ENCODE data around the gene MEIKIN.

The MEIKIN gene

DNA sequence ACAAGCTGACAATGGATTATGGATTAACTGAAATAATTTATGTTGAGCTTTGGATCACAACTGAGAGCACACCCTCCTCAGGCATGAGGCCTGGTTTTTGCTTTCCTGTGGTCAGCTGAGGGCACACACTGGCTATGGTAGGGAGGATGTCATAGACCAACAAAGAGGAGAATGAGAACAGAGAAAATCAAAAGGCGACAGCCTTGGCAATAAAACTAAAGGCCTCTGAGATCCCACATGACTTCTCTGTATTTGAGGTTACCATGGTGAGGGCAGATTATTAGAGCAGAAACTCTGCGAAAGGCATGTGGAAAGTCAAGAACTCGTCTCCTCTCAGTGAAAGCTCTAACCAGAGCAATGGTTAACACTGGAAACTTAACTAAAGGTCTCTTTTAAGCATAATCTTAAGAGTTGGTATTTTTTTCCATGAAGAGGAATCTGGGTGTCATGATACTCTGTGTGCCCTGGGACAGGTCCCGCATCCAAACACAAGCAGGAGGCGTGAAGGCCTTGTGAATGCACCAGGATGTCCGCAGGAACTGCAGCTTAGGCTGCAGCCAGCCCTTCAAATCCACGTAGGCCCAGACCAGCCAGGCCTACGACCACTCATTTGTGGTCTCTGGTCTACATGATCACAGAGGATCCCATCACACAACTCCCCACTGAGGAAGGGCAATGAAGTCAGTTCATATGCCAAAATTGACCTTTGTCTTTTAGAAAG, 12.4 kb upstream of the MEIKIN start:
- FAIRE-seq (no peak), DNase-seq (ENCODE audit: insufficient read length, low spot score) (no peak)
- TF ChIP-seq, protein P1, sequence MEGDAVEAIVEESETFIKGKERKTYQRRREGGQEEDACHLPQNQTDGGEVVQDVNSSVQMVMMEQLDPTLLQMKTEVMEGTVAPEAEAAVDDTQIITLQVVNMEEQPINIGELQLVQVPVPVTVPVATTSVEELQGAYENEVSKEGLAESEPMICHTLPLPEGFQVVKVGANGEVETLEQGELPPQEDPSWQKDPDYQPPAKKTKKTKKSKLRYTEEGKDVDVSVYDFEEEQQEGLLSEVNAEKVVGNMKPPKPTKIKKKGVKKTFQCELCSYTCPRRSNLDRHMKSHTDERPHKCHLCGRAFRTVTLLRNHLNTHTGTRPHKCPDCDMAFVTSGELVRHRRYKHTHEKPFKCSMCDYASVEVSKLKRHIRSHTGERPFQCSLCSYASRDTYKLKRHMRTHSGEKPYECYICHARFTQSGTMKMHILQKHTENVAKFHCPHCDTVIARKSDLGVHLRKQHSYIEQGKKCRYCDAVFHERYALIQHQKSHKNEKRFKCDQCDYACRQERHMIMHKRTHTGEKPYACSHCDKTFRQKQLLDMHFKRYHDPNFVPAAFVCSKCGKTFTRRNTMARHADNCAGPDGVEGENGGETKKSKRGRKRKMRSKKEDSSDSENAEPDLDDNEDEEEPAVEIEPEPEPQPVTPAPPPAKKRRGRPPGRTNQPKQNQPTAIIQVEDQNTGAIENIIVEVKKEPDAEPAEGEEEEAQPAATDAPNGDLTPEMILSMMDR (IDR thresholded peaks at IDR 0.05; ENCODE audit: insufficient read depth, missing control alignments): no peak

DNA sequence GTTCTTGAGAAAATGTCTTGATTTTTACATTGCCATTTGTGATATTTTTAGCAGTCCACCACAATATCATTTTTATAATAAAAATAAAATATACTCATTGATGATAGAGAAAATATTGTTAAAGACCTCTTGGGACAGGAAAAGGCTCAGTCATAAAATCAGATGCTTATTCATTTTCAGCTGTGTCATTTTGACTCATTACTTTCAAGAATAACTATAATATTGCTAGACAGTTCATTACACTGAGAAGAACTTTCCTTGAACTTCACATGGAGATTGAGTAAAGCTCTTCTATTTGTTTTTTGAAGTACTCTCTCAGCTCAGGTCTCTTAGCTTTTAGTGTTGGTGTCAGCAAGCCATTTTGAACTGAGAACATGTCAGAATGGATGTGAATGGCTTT, 8.5 kb upstream of the MEIKIN start:
- TF ChIP-seq, protein P1 (IDR thresholded peaks at IDR 0.05; ENCODE audit: insufficient read depth, missing control alignments): no peak
- DNase-seq (ENCODE audit: insufficient read length, low spot score): no peak
- FAIRE-seq: no peak

DNA sequence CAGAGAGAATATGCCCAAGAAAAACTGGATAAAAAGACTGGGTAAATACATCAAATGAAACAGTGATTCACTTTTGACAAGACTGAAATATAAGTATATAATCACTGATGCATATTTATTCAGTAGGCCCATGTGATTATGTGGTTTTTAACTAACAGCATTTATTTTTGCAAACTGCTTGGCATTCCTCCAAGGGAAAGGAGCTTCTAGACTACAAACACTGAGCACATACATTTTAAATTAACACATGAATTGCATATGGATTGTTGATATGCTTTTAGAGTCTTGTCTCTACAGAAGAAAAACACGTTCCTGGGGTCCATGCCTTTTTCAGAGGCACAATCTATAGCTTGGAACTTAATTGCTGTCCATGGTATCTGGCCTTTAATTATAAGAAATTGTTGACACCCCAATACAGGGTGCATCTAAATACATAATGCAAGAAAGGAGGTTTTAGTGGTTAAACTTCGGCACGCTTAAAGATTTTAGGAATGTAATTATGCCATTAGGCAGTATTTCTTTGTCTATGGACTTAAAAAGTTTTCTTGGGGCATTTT, 6.9 kb upstream of the MEIKIN start:
- no peak for DNase-seq (ENCODE audit: insufficient read length, low spot score)
- FAIRE-seq: no peak
- TF ChIP-seq, protein P1 (IDR thresholded peaks at IDR 0.05; ENCODE audit: insufficient read depth, missing control alignments): no peak

DNA sequence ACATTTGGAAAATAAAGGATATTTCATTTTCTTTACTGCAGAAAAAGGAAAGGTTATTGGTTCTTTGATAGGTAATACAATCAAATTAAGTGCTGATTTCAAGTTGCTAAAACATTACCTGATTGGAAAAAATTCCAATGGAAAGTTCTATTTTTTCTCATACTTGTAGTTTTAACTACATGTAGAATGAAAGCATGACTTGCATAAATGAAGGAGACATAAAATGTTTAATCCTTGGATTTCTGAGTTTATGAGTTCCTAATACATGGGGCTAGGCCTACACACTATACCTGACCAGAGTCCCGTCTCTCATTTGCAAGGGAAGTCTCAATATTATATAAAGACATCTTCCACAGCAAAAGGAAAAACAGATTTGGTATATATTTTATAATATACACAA, 5.2 kb upstream of the MEIKIN start:
- TF ChIP-seq, protein P1 (IDR thresholded peaks at IDR 0.05; ENCODE audit: insufficient read depth, missing control alignments): no peak
- no peak for FAIRE-seq
- DNase-seq (ENCODE audit: insufficient read length, low spot score): no peak

DNA sequence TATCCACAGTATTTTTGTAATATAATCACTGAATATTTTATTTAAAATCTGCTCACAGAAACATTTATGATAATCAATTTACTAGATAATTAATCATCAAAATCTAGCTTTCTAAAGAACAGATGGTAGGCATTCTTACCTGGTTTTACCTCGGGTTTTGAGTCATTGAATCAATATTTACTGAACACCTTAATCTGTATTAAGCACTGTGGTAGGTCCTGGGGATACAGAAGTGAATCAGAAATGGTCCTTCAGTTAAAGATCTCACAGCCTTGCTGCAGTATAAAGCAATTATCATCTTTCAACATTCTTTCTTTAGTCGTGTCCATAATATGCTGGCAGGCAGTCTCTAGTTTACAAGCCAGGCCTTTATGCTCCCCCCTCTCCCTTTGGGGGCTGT, 2.0 kb upstream of the MEIKIN start:
- no peak for DNase-seq (ENCODE audit: insufficient read length, low spot score)
- TF ChIP-seq, protein P1 (IDR thresholded peaks at IDR 0.05; ENCODE audit: insufficient read depth, missing control alignments): no peak
- FAIRE-seq: no peak

DNA sequence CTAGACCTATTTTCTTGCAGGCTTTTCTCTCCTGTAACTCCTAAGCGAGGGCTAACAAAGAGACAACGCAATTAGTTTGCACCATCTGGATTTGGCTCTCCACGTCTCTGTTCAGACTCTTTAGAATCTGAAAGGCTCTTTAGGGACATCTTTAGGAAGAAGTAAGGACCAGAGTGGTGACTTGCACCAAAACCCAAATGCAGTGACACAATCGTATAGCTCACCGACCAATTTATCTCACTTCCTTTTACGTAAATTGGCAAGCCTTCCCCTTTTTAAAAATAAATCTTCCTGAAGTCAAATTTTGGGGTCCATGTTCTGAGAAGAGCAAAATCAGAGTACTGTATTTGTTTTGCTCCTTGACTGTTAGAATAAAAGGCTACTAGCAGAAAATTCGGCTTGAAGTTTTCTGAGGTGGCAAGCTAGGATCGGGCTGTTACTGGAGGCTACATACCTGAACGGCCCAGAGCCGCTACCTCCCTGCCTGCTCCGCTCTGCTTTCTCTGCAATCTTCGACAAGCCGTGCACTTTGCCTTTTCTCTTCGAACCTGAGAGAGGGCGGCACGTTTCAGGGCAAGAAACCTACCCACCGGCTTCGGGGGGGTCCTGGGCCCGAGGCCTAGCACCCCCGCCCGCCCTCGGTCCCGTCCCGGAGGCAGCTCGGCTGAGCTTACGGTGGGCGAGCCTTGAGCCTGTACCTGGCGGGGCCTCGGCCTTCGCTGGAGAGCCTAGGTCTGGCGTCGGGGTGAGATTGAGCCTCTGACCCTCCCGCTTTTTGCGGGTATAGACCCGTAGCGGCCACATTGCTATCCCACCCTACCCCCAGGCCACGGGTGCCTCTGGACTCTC, 537 bp downstream of the MEIKIN start:
- DNase-seq (ENCODE audit: insufficient read length, low spot score): no peak
- FAIRE-seq: no peak
- TF ChIP-seq, protein P1 (IDR thresholded peaks at IDR 0.05; ENCODE audit: insufficient read depth, missing control alignments): no peak
